ENCODE measurements around the gene TBC1D22B.
A peak's percentile ranks its signal among the peaks of the same experiment; 100 is the strongest.
"Not testable (repeated sequence)": the region's sequence is repeated elsewhere in the genome, so short reads cannot be mapped to it uniquely, and the experiment has no call there.

Gene TBC1D22B

DNA sequence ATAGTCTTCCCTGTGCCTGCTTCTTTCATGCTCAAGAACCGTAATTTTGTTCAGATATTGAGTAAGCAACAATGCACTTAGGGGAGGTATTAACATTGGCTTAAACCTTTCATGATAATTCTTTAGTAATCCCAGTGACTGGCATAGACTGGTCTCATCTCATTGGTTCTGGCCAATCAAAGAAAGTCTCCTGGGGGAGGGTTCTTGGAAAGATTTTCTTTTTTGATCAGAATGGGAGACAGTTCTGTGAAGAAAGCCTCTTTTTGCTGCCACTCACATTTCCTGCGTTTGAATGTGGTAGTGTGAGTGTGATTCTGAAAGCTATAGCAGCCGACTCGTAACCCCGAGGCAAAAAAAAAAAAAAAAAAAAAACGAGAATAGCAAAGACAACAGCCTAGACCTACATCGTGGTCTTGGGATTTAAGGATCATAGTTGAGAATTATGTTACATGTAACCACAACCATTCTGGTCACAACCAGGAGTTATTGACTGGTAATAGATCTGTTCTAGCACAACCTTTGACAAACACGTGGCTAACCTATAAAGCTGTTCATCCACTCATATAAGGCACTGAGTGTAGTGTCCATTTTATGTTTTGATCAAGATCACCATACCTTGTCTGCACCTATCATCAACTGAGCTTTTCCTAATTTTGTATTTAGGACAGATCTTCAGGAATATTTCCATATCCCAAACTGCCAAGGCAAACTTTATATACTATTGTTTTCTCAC, 15.4 kb downstream of the TBC1D22B start:
- no peak for DNase-seq

DNA sequence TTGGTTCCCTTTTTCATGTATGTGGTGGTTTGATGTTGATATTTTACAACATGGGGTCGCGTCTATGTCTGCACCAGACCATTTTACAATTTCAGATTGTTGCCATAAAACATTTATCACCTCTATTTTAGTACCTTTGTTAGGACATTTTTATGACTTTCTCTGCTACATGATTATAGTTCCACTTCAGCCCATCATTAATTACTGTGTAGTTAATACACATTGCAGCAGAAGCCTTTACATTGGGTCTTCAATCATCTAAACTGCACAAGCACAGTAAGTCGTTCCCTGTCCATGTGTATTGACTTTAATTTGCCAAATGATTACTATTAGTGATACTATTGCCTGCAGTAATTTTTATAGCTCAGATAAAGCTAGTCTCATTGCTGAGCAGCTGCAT, 16.1 kb downstream of the TBC1D22B start:
- no peak for DNase-seq

DNA sequence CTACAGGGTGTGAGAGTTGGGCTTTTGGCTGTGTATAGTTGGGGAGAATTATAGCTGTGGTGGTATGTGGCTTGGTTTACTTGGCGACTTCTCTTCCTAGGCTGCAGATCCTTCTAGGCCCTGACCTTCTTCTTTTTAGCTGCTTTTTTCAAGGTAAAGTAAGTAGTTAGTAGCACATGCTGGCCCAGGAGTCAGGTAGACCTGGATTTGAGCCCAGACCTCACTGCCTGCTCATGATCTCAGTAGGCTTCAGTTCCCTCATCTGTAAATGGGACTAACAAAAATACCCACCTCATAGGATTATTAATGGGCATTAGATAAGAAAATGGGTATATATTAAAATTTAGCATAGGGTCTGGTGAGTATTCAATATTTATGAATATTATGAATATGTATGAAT, 17.8 kb downstream of the TBC1D22B start:
- DNase-seq = no peak

DNA sequence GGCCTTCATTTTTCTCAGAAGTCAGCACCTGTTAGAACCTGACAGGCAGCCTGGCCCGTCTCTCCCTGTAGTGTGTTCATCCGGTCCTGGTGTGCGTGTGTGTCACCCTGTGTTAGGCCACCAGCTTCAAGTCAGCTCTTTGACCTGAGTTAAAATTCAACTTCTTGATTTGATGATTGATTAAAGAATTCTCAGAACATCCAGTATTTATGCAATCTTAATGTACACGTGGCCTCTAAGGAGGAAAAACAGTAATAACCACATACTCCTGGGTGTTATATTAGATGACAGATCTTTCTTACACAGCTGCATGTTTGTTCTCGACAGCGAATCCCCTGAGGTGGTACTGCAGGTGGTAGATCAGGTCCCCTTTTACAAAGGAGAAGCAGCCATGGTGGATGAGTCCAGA, 19.4 kb downstream of the TBC1D22B start:
- DNase-seq = no peak

DNA sequence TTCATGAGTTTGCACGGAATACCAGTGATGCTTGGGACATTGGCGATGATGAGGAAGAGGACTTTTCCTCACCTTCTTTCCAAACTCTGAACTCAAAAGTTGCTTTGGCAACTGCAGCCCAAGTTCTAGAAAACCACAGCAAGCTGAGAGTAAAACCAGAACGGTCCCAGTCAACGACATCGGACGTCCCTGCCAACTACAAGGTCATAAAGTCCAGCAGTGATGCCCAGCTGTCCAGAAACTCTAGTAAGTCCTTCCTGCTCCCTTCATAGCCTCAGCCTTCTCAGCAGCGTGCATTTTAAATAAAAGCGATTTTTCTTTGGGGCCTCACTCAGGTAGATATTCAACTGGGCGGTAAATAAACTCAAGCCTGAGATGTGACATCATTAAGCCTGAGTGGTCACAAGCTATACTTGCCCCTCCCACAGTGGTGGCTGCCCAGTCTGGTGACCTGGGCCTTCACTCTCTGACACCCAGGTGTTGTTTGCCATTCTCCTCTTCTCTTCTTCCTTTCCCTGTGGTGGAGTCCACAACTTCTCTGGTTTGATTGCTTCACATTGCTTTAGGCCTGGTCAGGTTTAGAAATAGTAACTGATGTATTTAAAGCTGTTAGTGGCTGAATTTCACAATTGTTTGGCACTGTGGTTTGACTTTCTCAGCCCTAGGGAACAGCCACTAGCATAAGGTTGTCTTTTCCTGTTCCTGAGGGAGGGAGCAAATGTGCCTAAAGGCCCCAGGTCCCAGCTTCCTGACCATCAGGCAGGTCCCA, 22.0 kb downstream of the TBC1D22B start:
- DNase-seq = no peak

DNA sequence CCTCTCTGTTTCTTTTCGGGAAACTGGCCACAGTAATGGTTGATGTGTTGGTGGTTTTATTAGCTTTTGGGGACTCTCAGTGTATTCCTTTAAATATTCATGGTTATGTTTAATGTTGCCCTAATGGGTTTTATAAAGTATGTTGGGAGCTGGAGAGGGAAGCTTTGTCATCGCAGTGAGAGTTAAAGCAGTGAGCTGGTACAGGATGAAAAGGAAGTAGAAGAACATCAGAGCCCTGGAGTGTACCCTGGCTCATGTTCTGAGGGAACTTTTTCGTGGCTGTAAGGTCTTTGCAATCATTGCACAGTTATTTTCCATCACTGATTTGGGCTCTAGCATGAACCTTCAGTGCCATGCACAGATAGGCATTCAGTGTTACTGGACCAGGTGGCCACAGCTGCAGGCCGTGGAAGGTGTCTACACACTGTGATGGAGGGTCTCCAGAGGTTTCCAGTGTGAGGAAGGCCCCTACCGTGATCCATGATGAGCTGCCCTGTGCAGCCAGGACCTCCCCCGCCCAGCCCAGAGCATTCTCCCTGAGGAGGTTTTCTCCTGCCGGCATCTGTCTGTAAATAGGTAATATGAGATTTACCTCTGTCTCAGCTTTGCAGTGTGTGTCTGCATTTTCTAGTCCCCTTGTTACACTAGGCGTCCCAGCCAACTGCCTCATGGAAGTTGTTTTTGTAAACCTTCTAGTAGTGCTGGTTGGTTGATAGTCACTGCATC, 22.8 kb downstream of the TBC1D22B start:
- no peak for DNase-seq

DNA sequence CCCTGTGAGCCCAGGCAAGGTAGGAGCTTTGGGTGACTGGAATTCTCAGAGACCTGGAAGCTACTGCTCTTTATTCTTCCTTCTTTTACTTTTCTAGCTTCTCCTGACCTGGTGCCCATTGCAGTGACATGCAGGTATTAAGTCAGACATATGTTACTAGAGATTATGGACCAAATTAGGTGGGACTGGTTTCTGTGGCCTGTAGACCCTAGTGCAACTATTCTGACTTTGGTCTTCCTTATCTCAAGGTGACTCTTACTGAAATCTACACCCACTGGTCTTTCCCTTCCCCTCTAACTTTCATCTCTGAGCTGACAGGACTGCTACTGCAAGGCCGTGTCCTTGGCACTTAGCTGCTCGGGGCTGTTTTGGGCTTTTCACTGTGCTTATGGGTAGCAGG, 24.8 kb downstream of the TBC1D22B start:
- DNase-seq = no peak

DNA sequence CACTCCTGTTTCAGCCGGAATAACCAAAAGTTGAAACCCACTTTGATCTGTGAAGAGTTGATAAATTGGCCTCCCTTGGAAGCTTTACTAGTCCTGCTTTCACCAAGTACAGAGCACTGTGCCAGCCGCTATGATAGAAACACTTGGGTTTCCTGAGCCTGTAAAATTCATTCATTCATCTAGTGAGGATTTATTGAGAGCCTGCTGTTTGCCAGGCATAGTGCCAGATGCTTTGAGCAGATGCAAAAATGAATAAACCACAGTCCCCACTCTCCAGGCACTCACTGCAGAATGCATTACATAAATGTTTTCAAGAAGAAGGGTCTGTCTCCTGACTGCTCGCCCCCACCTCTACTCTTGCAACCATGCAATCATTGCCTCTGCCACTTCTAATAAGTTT, 25.7 kb downstream of the TBC1D22B start:
- DNase-seq = no peak

DNA sequence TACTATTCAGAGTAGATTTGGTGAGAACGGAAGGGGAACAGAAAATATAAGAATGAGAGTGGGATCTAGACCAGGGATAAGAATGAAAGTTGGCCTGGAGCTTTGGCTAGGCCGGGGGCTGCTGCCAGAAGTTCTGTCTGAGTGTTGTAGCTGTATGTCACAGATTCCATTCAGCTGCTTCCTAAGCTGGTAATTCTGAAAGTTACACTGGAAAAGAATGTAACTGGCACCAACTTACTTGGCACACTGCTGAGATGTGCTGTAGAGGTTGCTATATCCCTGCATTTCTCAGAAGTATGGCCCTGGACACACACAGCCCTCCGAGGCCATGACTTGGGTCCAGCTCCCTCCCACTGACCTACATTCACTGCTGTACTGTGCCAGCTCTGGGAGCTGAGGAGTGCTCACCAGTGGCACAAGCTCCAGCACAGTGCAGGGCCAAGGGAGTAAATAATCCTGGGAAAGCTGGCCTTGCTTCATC, 26.1 kb downstream of the TBC1D22B start:
- DNase-seq = no peak

DNA sequence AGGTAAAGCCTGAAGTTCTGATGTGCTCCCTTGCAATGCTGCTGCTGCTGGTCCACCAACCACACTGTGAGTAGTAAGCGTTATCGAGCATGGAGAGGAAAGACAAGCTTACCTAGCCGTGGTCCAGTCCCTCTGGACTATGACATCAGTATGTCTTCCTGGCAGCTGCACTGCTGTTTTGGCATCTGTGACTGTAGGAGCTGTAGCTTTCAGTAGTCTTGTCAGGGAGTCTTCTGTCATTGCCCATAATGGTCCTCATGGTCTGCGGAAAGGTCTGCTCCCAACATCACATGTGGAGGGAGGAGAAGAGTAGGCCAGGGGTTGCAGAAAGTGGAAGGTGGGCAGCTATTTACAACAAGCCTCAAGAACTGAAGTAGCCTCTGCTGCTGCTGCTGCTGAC, 27.2 kb downstream of the TBC1D22B start:
- DNase-seq = no peak

DNA sequence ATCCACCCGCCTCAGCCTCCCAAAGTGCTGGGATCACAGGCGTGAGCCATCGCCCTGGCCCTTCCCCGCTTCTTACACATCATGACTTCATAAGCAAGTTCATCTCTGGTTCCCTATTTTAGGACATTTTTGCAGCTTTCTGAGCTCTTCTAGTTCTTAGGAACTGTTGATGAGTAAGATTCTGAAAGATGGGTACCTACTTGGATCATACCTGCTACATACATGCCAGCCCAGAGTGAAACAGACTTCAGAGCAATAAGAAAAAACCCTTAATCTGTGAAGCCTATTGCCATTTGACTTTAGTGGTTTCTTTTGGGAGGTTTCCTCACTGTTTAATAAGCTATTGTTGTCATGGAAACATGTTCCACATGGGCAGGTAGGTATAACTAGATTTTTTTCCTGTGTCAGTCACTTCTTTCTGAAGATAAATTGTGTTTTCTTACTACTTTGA, 28.3 kb downstream of the TBC1D22B start:
- peak; percentile 53 for DNase-seq

DNA sequence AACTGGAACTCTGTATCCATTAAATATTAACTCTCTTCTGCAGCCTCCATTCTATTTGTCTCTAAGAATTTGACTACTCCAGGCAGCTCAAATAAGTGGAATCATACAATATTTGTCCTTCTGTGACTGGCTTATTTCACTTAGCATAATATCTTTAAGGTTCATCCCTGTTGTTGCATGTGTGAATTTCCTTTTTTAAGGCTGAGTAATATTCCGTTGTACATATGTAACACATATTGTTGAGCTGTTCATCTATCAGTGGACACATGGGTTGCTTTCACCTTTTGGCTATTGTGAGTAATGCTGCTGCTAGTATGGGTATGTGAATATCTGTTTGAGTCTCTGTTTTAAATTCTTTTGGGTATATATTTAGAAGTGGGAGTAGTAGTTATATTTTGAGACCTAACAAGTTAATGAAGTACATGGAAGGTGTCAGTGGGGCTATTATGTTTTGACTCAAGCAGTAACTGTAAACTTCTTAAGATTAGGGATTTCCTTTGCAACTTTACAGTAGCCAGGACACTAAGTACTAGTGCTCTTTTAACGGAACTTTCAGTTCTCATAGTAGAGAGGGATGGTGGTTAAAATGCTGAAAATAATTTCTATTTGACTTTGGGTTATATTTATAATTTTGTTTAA, 30.1 kb downstream of the TBC1D22B start:
- DNase-seq = no peak

DNA sequence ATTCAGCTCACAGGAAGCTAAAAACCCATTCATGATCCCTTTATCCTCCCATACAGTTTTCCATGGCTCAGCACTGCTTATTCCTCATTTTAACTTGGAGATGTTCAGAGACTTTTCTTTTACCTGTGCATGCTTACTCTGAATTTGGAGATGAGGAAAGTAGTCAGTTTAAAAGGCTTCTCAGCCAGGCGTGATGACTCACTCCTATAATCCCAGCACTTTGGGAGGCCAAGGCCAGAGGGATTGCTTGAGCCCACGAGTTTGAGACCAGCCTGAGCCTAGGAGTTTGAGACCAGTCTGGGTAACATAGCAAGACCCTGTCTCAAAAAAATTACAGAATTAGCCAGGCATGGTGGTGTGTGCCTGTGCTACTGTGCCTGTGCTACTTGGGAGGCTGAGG, 30.7 kb downstream of the TBC1D22B start:
- no peak for DNase-seq

DNA sequence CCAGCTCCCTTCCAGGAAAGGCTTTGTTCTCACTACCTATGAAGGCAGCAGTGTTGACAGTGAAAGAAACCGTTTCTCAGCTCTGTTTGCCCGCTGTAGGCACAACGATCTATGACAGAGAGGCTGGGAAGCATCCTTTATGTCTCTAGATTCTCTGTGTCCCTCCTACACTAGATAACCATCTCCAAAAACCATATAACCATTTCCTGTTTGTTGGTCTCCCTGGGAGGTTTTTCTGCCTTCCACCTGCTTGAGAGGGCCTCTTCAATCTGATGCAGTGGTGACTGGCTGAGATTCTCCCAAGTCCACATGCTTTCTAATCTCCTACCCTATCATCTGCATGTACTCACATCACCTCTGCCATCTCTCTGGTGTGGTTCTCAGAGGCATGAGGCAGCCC, 32.4 kb downstream of the TBC1D22B start:
- peak; percentile 53 for DNase-seq

DNA sequence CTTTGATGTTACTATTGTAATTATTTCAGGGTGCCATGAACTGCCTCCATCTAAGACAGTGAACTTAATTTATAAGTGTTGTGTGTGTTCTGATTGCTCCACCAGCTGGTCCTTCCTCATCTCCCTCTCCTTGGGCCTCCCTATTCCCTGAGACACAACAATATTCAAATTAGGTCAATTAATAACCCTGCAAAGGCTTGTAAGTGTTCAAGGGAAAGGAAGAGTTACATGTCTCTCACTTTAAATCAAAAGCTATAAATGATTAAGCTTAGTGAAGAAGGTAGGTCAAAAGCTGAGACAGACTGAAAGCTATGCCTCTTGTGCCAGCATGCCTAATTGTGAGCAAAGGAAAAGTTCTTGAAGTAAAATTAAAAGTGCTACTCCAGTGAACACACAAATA, 35.9 kb downstream of the TBC1D22B start:
- no peak for DNase-seq

DNA sequence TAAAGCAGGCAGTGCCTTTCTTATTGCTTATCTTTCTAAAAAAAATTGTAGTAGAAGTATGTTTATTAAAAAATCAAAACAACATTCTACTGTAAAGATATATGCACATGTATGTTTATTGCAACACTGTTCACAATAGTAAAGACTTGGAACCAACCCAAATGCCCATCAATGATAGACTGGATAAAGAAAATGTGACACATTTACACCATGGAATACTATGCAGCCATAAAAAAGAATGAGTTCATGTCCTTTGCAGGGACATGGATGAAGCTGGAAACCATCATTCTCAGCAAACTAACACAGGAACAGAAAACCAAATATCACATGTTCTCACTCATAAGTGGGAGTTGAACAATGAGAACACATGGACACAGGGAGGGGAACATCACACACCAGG, 40.1 kb downstream of the TBC1D22B start:
- DNase-seq = not testable (repeated sequence)

DNA sequence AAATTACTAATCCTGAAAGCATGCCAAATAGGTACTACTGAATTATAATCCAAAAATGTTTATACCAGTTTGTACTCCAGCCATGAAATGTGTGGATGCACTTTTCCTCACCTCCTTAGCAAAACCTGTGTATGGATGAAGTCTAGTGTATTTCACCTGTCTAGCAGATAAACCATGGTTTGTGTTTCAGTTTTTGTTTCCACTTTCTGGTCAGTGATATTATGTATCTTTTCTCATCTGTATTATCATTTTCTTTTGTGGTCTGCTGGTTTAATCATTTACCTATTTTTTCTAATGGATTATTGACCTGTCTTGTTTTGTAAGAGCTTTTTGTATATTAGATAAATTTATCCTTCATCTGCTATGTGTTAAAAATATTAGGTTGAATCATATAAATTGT, 41.4 kb downstream of the TBC1D22B start:
- DNase-seq = no peak

DNA sequence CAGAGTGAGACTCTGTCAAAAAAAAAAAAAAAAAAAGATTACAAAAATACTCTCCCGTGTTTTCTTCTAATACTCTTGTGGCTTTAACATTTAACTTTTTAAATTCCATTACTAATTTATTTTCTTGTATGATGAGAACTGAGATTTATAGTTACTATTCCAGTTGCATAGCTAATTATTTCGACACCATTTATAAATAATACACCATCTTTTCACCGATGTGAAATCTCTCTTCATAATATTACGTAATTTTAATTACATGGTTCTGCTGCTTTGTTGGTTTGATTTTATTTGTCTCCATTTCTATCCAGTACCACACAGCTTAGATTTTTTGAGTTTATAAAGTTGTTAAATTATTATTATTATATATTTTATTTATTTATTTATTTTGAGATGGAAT, 42.4 kb downstream of the TBC1D22B start:
- DNase-seq = no peak

DNA sequence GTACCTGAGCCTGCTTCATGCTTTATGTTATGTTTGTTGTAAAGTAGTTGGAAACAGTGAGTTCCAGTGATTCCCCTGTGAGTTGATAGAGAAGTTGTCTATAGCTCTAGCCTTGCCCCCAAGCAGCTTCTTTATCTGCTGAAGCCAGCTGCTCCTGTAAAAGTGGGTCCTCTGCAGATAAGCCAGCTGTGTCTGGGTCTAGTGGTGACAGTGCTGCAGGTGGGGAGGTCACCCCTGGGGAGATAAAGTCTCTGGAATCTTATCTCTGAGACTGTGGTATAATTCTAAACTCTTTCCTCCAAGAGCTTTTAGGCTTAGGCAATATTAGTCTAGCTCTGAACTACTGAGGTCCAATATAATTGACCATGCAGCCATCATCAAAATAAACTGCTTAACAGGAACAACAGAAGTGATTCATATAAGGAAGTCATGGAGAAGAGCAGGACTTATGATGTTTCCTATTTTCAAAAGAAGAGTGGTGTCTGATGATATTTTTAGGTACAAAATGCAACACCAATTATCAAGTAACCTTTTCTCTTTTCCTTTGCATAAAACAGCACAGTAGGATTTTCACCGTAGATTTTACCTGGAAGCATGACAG, 44.6 kb downstream of the TBC1D22B start:
- DNase-seq = no peak

DNA sequence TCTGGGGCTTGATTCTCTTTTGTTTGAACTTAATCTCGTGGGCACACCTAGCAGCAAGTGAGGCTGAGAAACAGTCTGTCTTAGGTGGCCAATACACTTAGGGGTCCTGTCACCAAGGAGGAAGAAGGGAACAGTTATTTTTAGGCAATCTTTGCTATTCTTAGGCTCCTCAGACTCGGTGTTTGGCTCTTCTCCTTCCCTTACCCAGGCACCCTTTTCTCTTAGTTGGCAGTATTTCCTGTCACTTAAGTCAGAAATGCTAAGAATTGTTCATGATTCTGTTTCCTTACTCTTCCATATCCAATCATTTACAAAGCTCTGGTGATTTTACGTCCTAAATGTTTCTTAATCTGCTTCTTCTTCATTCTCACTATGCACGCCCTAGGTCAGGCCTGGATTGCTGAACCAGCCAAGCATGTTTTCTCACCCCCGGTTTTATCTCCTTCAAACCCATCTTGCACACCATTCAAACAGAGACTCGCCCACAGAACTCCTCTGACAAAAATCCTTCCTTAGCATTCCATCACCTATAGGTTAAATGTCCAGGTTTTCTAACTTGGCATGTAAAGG, 45.6 kb downstream of the TBC1D22B start:
- no peak for DNase-seq

DNA sequence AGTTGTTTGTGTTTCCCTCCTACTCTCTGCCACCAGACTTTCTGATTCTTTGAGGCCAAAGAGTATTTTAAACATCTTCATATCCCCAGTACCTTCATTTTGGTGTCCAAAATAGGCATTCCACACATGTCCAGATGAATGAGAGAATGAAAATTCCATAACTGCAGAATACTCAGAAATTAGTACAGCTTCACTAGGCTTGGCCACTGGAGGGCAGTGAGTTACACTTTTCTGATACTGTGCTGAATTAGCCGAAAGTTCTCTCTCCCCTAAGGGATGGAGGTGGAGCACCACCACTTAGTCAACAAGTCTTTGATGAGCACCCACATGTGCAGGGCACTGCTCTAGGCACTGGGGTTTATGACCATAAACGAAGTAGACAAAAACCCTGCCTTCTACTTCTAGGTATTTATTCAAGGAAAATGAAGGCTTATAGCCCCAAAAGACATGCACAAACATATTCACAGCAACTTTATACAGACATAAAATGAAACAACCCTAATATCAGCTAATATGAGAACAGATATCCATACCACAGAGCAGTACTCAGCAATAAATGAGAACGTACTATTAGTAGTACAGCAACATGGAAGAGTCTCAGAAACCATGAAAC, 46.4 kb downstream of the TBC1D22B start:
- DNase-seq = no peak

DNA sequence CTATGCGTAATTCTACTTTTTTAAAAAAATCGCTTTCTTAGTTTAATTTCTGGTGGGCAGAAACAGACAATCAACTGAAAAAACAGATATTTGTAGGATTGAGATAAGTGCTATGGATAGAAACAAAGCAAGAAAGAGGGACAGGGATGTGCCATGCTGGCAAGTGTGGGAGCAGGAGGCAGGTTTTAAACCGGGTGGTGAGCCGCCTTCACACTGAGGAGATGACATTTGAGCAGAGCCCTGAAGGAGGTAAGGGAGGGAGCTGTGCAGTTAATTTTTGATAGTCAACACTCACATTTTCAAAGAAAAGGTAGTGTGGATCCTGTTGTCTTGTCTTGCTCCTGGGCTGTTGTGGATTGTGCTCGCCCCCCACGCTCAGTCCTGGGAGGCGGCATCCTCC, 47.2 kb downstream of the TBC1D22B start:
- no peak for DNase-seq

All from stimulated activated CD8-positive, alpha-beta memory T cell treated with anti-CD3 and anti-CD28 coated beads, Interleukin-4, amount 100 ng/mL, for 48 hours (primary cell).